SK-N-SH treated with all-trans-retinoic acid at 6 μM for 48 hours (cell line): Measurements from ENCODE around the gene FBXW12.

Source experiments
- ARNTL ChIP-seq: fragments of 450-650 bp; formaldehyde crosslinking; IDR thresholded peaks from 2 replicates; pipeline ENCODE4 v1.5.0; 2020; ENCODE audit warnings: low read depth, mild to moderate bottlenecking, moderate library complexity, borderline replicate concordance
- GLIS3 ChIP-seq: fragments of 250-450 bp; sonication (Bioruptor Pico); IDR thresholded peaks from 2 replicates; pipeline ENCODE4 v1.5.0; 2020; ENCODE audit warnings: mild to moderate bottlenecking, moderate library complexity
- ZNF565 ChIP-seq: fragments of 450-650 bp; formaldehyde crosslinking; conservative IDR thresholded peaks from 2 replicates; pipeline ENCODE4 v1.5.0; 2020; ENCODE audit warnings: low read depth, mild to moderate bottlenecking, moderate library complexity

- TF ChIP-seq ZNF565 (CRISPR knock-in tag): no peak
- TF ChIP-seq GLIS3: no peak
- no peak for TF ChIP-seq ARNTL (CRISPR knock-in tag)
Observed at GRCh38 chr3:48415251-48415953, 43.4 kb downstream of the FBXW12 start.
